Parathyroid adenoma (tissue), 2 donors: ENCODE data around the gene BMI1.

Source experiments
- H2AFZ ChIP-seq: fragments of 300-600 bp; sonication (generic); one replicate; pipeline ENCODE4 v1.7.0; 2017; ENCODE audit warnings: antibody characterized with exemption, mild to moderate bottlenecking
- H3K27ac ChIP-seq: fragments of 300-600 bp; sonication (generic); one replicate; pipeline ENCODE4 v1.7.0; 2017
- H3K27me3 ChIP-seq: fragments of 300-600 bp; sonication (generic); one replicate; pipeline ENCODE4 v1.7.0; 2017; ENCODE audit warnings: low read length; ENCODE audit not compliant: control insufficient read depth, insufficient read depth
- H3K36me3 ChIP-seq: fragments of 300-600 bp; sonication (generic); one replicate; pipeline ENCODE4 v1.7.0; 2017; ENCODE audit warnings: low read length; ENCODE audit not compliant: control insufficient read depth, insufficient read depth
- H3K4me1 ChIP-seq: fragments of 300-600 bp; sonication (generic); one replicate; pipeline ENCODE4 v1.7.0; 2017; ENCODE audit warnings: control low read depth
- H3K4me2 ChIP-seq: fragments of 300-600 bp; sonication (generic); one replicate; pipeline ENCODE4 v1.7.0; 2017; ENCODE audit warnings: low read length
- H3K4me3 ChIP-seq: fragments of 300-600 bp; sonication (generic); one replicate; pipeline ENCODE4 v1.7.0; 2017; ENCODE audit warnings: low read depth, low read length
- H3K79me2 ChIP-seq: fragments of 300-600 bp; sonication (generic); one replicate; pipeline ENCODE4 v1.7.0; 2017; ENCODE audit warnings: control low read depth
- H3K9ac ChIP-seq: fragments of 300-600 bp; sonication (generic); one replicate; pipeline ENCODE4 v1.7.0; 2017; ENCODE audit warnings: mild to moderate bottlenecking
- H3K9me3 ChIP-seq: fragments of 300-600 bp; sonication (generic); one replicate; pipeline ENCODE4 v1.7.0; 2017; ENCODE audit warnings: low read length; ENCODE audit not compliant: control insufficient read depth
- CTCF ChIP-seq: fragments of 300-600 bp; sonication (generic); IDR thresholded peaks from one replicate; pipeline ENCODE4 v1.7.0; 2017; ENCODE audit warnings: antibody characterized with exemption, mild to moderate bottlenecking
- donor health status: primary hyperparathyroidism.

Gene BMI1

GRCh38 chr10:22315455-22316285 lies 5.2 kb upstream of the BMI1 start:
- Histone ChIP-seq H2AFZ (peak overlapping the region; percentile 83), H3K9me3 (no peaks in the 10 kb centered on the region), H3K4me2 (peak overlapping the region; percentile 66), H3K79me2 (no peaks in the 10 kb centered on the region), H3K4me1 (no peaks in the 10 kb centered on the region), H3K27me3 (no peaks in the 10 kb centered on the region), H3K4me3 (peak overlapping the region; percentile 83), H3K9ac (peak overlapping the region; percentile 41), H3K27ac (peak overlapping the region; percentile 91), H3K36me3 (no peaks in the 10 kb centered on the region)
- no peak for TF ChIP-seq CTCF

GRCh38 chr10:22316286-22317075 lies 4.4 kb upstream of the BMI1 start, which contains the start of gene COMMD3:
COMMD3 (plus strand) TSS chr10:22316388; CDS start chr10:22316418, 30 bp downstream.
- H3K4me2 ChIP-seq = peak within 1 kb of the TSS; percentile 78
- peak within 1 kb of the TSS; percentile 91 for H3K27ac ChIP-seq
- H3K27me3 ChIP-seq = no peaks in the 10 kb centered on the region
- no peak for TF ChIP-seq CTCF
- H3K36me3 ChIP-seq = no peaks in the 10 kb centered on the region
- no peaks in the 10 kb centered on the region for H3K4me1 ChIP-seq
- no peaks in the 10 kb centered on the region for H3K9me3 ChIP-seq
- peak within 1 kb of the TSS; percentile 46 for H3K9ac ChIP-seq
- H3K4me3 ChIP-seq = peak within 1 kb of the TSS; percentile 83
- H3K79me2 ChIP-seq = no peaks in the 10 kb centered on the region
- H2AFZ ChIP-seq = peak within 1 kb of the TSS; percentile 83

DNA sequence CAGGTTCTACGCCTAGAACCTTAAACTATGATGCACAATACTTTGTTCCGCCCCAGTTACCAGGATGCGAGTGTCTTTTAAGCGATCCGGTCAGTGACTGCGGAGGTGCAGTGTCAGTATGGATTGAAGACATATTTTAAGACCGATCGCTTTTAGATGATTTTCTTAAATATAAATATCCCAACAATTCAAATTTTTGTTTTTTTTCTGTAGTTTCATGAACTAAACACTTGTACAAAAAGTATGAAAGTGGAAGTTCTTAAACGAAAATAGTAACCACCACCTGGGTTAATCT lies 3.9 kb upstream of the BMI1 start:
- peak overlapping the region; percentile 46 for H3K9ac ChIP-seq
- H3K4me1 ChIP-seq = no peaks in the 10 kb centered on the region
- H2AFZ ChIP-seq = peak overlapping the region; percentile 83
- peak overlapping the region; percentile 83 for H3K4me3 ChIP-seq
- no peaks in the 10 kb centered on the region for H3K9me3 ChIP-seq
- no peaks in the 10 kb centered on the region for H3K36me3 ChIP-seq
- H3K79me2 ChIP-seq = no peaks in the 10 kb centered on the region
- TF ChIP-seq CTCF = no peak
- peak overlapping the region; percentile 91 for H3K27ac ChIP-seq
- peak overlapping the region; percentile 78 for H3K4me2 ChIP-seq
- H3K27me3 ChIP-seq = no peaks in the 10 kb centered on the region

GRCh38 chr10:22317771-22318565 lies 2.9 kb upstream of the BMI1 start:
- TF ChIP-seq CTCF = no peak
- H3K9me3 ChIP-seq = no peaks in the 10 kb centered on the region
- no peaks in the 10 kb centered on the region for H3K36me3 ChIP-seq
- H3K27me3 ChIP-seq = no peaks in the 10 kb centered on the region
- peak overlapping the region; percentile 38 for H3K4me2 ChIP-seq
- no peaks in the 10 kb centered on the region for H3K4me1 ChIP-seq
- H3K4me3 ChIP-seq = no peak overlapping the region
- no peak overlapping the region for H3K9ac ChIP-seq
- no peaks in the 10 kb centered on the region for H3K79me2 ChIP-seq
- no peak overlapping the region for H2AFZ ChIP-seq
- no peak overlapping the region for H3K27ac ChIP-seq
